Hematopoietic multipotent progenitor cell (in vitro differentiated cells): ENCODE measurements around the gene MEGF10. TPM values are rescaled to one million over a fixed set of nuclear protein-coding genes. Genes with fewer than 3 reads are reported as not detected.

ENCODE experiments used
- DNase-seq, 3 donors: peaks; one replicate each; pipeline ENCODE4 v3.0.0-alpha.2; 2011 to 2015; ENCODE audit warnings: low read depth in 2 of 3, low spot score in 2 of 3
- total RNA-seq: library from RNA; depleted of rRNA; stranded (reverse); fragments of >200 nt; gene quantifications from one replicate; pipeline ENCODE4 v1.2.3, GENCODE V29; 2012

MEGF10 gene
- total RNA-seq, 1 donor = 0.27 TPM

DNA sequence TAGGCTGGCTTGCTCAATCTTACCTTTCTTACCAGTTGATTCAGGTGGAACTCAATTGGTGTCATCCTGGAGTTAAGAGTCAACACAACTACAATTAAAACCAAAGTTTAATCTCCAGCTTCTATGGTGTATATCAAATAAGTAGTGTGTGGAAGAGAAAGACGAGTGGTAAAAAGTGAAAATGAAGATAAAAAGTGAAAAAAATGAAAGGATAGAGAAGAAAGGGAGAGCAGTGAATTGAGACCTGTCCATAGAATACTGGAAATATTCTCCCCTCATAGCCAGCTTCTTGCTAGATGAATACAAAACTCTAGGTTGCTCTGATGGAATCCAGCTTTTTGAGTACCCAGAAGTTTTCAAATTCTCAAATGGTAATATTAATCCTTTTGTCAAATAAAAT lies 76.4 kb downstream of the MEGF10 start:
- DNase-seq = no peak

DNA sequence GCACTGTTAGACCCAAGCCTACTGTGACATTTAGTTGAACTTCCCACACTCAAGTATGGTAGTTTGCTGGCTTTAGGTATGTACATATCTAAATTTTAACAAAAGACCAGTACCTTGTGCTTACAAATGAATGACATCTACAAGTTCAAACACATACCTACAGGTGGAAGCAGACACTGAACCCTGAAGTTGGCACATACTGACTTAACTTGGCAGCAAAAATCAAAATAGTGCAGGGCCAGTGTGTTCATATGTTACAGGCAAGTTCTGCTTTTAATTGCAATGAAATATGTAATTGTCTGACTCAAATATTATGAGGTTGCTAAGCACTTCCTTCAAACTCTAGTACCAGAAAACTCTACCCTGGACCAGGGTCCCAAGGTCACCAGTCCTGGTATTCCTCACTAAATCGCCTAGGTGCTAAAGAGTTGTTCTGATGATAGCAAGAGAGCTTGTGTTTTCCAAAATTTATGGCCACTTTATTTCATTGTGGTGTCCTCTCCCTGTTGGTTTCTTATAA lies 77.4 kb downstream of the MEGF10 start:
- DNase-seq = peak in 1 of 3 donors; percentile 45

DNA sequence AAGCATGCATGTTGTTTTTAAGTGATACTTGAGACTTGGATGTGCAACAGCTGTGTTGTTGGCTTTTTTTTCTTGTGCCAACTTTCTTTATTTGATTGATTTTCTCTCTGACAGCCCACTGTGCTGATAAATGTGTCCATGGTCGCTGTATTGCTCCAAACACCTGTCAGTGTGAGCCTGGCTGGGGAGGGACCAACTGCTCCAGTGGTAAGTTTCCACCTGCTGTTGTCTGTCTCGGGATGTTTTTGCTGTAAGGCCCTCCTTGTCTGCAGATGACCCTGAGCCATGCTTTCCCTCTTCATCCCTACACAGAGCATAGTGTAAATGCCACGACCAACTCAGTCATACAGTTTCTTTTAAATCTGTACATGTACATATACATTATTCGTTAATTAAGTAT lies 79.2 kb downstream of the MEGF10 start:
- DNase-seq = no peak

GRCh38 chr5:127370631-127371030 lies 80.0 kb downstream of the MEGF10 start:
- DNase-seq = no peak

GRCh38 chr5:127373858-127374491 lies 83.4 kb downstream of the MEGF10 start:
- DNase-seq = peak in 2 of 3 donors; percentile 24 to 66

GRCh38 chr5:127375124-127375523 lies 84.5 kb downstream of the MEGF10 start:
- DNase-seq = no peak

GRCh38 chr5:127375544-127376091 lies 85.0 kb downstream of the MEGF10 start:
- DNase-seq = no peak

DNA sequence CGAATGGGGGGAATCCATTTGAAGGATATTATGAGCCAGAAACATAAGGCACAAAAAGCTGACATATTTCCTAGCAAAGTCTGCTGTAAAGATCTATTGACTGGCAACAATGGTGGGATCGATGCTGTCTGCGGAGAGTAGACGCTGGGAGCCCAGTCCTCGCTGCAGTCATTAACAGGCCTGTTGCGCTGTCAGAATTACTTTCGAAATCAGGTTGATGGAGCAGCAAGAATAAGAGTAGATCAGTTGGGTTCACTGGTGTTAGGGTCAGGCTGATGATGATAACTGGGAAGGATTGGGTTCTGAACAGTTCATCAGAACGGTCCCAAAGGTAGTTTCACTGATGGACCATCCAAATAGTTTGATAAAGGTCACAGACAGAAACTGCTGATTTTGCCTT lies 87.1 kb downstream of the MEGF10 start:
- no peak for DNase-seq

GRCh38 chr5:127385936-127386335 lies 95.3 kb downstream of the MEGF10 start:
- DNase-seq = no peak

GRCh38 chr5:127386557-127386956 lies 96.0 kb downstream of the MEGF10 start:
- no peak for DNase-seq

GRCh38 chr5:127389601-127390000 lies 99.0 kb downstream of the MEGF10 start:
- DNase-seq = no peak

- DNase-seq = no peak
Measured at GRCh38 chr5:127392762-127393161, 102.2 kb downstream of the MEGF10 start.

- DNase-seq = no peak
Measured at GRCh38 chr5:127396490-127397155, 106.0 kb downstream of the MEGF10 start.

GRCh38 chr5:127398508-127398907 lies 107.9 kb downstream of the MEGF10 start:
- no peak for DNase-seq

- no peak for DNase-seq
Measured at GRCh38 chr5:127399068-127399467, 108.5 kb downstream of the MEGF10 start.

DNA sequence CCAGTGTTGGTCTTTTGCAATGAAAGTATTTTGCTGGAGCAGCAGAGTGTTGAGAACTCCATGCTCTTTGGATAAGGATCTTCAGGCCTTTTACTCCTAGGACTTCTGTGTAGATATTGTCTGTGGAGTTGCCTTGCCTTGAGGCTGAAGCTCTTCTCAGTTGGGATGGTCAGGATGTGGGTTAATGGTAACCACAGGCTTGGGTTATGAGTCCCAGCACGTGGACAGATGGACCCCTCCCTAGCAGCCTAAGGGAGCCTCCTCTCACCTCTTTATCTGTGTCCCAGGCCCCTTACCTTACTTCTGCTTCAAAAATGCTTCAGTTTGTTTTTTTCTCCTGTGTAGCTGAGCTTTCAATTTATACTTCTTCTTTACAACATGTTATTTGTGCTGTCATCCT lies 109.9 kb downstream of the MEGF10 start:
- no peak for DNase-seq

GRCh38 chr5:127400946-127401670 lies 110.5 kb downstream of the MEGF10 start:
- DNase-seq = peak in 1 of 3 donors; percentile 55

GRCh38 chr5:127402361-127402760 lies 111.8 kb downstream of the MEGF10 start:
- DNase-seq = no peak

DNA sequence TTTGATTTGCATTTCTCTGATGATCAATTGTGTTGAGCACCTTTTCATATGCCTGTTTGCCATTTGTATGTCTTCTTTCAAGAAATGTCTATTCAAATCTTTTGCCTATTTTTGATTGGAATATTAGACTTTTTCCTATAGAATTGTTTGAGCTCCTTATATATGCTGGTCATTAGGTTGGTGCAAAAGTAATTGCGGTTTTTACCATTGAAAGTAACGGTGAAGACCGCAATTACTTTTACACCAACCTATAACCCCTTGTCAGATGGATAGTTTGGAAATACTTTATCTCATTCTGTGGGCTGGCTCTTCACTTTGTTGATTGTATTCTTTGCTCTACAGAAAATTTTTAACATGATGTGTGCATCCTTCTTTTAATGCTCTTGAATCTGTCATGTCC lies 113.6 kb downstream of the MEGF10 start:
- no peak for DNase-seq

- no peak for DNase-seq
Measured at GRCh38 chr5:127406326-127407121, 115.9 kb downstream of the MEGF10 start.
